NCI-H446 treated with DMSO at 0.1 percent for 48 hours (cell line): Measurements from ENCODE around the gene RPP25.
A peak's percentile ranks its signal among the peaks of the same experiment; 100 is the strongest.
"Not testable (repeated sequence)": the region's sequence is repeated elsewhere in the genome, so short reads cannot be mapped to it uniquely, and the experiment has no call there.

ENCODE experiments used
- DNase-seq: peaks from one replicate; lab custom pipeline; 2025; lab: John Stamatoyannopoulos, UW

Gene RPP25

GRCh38 chr15:74917676-74918075, 38.9 kb downstream of the RPP25 start:
- DNase-seq = no peak

GRCh38 chr15:74913799-74914198, 42.8 kb downstream of the RPP25 start:
- DNase-seq = not testable (repeated sequence)

- no peak for DNase-seq
Observed at GRCh38 chr15:74913041-74913440, 43.5 kb downstream of the RPP25 start.

- no peak for DNase-seq
Observed at GRCh38 chr15:74908635-74909034, 47.9 kb downstream of the RPP25 start.

GRCh38 chr15:74907163-74907870, 49.3 kb downstream of the RPP25 start:
- DNase-seq = no peak

- DNase-seq = peak; percentile 53
Observed at GRCh38 chr15:74906450-74907162, 50.0 kb downstream of the RPP25 start, which contains the start of gene FAM219B. Gene FAM219B, minus strand, starts transcription at chr15:74906851. Its CDS starts 51 bp downstream, at chr15:74906800.

- no peak for DNase-seq
Observed at GRCh38 chr15:74906067-74906449, 50.5 kb downstream of the RPP25 start.
